Measurements from ENCODE around the gene PXDN.
"Not testable (repeated sequence)": the region's sequence is repeated elsewhere in the genome, so short reads cannot be mapped to it uniquely, and the experiment has no call there.

The PXDN gene

DNA sequence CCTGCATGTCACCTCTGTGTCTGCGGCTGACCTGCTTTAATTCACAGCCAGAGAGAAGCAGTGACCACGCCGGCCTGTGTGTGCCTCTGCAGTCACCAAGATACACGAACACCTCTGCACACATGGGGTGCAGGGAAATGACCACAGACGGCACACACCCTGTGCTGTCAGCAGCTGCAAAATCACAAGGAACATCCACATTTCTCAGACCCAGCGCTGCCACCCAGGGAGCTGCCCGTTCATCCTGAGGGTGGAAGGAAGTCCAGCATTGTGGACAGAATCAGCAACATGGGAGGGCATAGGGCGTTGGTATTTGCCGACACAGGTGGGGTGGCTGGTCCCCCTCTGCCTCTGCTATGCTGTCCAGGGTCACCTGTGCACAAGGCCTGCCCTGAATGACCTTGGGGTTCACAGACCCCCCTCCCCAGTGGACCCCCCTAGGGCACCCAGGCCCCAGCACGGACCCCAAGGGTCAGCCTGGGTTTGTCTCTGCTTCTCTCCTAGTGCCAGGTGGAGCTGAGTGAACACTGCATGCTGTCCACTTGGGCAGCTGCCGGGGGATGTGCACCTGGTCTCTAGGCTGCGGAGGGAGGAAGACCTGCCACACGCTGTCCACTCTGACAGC lies 107.4 kb downstream of the PXDN start:
- DNase-seq (ENCODE audit: low read depth in 1 of 2, low spot score in 1 of 2) = no peak

DNA sequence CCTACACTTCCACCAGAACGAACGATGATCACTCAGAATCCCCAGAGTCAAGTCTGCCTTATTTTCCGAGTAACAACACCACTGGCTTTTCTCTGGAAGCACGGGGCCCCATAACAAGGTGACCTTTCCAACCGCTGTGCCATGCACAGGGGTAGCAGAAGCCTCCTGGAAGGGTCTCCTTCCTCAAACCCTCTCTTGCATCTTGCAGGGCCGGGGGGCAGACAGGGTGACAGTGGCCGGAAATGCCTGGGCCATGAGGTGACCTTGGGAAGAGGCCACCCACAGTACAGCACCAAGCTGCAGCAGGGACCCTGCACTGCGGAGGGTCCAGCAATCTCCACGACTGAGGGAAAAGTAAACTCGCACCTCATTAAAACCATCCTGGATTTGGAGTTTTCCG lies 108.5 kb downstream of the PXDN start:
- DNase-seq (ENCODE audit: low read depth in 1 of 2, low spot score in 1 of 2) = no peak

DNA sequence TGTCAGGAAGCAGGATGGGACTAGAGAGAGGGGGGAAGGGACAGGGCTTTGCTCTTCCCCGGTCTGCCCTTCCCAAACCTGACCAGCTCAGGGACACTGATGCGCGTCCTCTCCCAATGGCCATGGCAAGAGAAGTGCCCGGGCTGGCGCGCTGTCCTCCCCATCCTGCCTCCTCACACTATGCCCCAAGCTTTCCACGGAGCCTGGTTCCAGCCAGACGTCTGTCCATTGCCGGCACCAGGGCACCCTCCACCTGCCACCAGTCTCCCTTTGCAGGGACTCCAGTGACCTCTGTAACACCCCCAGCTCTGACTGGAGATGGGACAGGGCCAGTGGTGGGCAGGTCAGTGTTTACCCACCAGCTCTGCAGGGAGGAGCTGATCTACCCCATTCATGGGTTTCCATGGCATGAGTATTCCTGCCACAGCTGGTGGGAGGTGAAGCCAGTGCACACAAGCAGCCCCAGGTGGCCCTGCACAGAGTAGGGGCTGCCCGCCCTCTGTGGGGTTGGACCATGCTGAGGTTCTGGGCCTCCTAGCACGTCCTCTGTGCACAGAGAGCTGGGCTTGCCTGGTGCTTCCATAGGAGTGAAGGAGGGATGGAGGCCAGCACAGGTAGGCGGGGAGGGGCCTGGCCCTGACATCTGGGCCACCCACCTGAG lies 109.5 kb downstream of the PXDN start:
- DNase-seq (ENCODE audit: low read depth in 1 of 2, low spot score in 1 of 2) = no peak

DNA sequence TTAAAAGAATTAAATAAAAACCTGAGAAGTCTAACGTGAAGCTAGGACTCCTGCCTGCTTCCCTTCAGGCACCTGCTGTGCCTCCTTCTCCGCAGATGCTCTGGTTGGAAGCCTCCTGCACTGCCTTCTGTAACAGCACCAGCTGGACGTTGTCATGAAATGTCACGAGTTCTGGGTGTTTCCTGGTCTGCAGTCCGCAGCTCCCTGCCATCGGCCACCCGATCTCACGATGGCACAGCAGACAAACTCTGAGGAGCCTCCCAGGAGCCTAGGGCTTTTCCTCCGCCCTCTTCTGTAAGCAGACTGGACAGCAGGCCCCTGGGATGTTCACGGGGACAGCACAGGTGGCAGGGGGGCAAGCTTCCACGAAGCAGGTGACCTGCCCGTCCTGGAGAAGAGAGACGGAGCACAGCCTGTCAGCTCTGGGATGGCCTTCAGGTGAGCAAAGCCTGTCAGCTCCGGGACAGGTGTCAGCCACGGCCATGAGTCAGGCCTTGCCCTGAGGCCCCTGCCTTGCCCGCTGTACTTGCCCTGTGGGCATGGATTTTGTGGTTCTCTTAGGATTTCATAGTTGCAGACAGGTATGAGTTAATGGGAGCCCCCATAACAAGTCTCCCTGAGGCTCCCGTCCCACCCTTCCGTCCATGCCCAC lies 110.3 kb downstream of the PXDN start:
- no peak for DNase-seq (ENCODE audit: low read depth in 1 of 2, low spot score in 1 of 2)

DNA sequence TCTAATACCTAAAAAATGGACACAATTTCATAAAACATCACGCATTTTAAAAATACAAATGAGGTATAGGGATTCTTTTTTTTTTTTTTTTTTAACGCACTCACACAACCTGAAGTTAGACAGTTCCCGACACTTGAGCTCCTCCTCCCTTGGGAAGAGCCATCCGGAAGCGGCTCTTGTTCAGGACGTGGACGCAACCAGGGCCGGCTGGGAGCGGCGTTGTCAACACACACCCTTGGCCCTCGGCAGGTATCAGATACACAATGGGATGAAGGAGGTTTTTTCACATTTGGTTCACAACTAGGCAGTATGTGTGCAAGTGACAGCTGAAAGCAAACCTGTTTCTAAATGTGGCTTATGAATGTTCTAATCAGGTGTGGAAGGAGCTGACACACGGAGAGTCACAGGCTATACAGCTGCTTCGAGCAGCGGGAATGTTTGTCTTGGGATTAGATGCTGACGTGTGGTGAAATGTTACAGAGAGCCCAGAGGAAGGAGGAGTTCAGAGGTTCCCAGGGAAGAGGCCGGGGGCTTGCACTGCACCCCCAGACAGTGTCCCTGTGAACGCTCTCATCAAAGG lies 111.1 kb downstream of the PXDN start:
- no peak for DNase-seq (ENCODE audit: low read depth in 1 of 2, low spot score in 1 of 2)

DNA sequence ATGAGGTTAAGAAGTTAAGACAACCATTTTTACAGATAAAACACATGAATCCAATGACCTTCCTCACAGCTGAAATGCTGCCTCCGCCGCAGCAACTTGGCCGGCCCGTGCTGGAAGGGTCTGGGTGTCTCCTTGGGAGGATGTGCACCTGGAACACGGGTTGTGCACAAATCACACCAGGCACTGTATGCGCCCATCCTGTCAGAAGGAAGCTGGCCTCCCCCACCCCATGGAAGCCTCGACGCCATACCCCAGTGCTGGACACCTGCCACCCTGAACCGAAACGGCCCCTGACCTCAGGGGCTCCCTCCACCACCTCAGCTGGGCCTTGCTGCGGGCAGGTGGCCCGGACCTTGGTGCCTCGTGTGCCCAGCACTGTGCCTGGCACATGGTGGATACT lies 111.8 kb downstream of the PXDN start:
- no peak for DNase-seq (ENCODE audit: low read depth in 1 of 2, low spot score in 1 of 2)

DNA sequence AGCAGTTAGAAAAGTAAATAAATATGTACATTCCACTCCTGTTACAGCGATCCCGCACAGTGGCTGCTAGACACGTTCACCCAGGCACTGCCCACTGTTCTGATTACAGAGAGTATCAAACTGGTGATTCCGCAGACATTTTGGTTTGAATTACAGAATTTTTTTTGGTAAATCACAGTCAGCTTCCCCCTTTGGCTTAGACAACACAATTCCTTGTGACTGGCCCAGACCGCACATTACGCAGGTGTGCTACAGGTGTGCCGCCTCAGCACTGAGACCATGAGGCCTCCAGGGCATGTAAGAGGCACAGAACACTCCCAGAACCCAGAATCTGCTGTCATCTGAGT lies 112.3 kb downstream of the PXDN start:
- no peak for DNase-seq (ENCODE audit: low read depth in 1 of 2, low spot score in 1 of 2)

DNA sequence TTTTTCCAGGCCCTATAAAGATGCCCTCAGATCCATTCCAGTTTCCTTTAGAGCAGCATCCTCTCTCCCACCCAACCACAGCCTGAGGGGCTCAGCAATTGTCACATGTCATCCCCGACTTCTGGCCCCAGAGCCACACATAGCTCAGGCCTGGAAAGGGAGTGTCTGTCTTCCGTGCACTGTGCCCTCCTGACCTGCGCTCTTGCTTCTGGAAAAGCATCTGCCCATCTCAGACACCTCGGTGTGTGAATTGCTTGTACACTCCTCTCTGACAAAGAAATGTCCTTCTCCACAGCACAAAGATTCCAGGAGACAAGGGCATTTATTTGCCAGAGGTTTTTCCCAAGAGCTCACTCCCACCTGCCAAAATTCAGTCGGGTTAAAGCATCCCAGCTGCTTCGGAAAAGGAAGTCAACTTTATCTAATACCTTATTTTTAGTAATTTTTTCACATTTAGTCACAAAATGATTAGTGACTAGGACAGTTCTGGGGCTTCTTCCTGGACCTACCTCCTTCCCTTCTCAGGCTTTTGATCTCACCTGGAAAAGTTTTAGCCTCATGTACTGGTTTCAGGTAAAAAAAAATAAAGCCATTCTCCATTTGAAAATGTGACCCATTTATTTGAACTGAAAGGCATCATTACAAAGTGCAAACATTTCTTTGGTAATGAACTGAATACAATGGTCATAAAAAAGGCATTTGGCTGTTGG lies 112.9 kb downstream of the PXDN start:
- DNase-seq (ENCODE audit: low read depth in 1 of 2, low spot score in 1 of 2) = no peak

DNA sequence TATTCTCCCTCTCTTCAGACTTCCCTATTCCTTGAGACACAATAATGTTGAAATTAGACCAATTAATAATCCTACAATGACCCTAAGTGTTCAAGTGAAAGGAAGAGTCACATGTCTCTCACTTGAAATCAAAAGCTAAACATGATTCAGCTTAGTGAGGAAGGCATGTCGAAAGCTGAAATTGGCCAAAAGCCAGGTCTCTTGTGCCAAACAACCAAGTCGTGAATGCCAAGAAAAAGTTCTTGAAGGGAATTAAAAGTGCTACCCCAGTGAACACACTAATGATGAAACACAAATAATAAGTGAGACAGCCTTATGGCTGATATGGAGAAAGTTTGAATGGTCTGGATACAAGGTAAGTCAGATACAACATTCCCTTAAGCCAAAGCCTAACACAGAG lies 115.4 kb downstream of the PXDN start:
- no peak for DNase-seq (ENCODE audit: low read depth in 1 of 2, low spot score in 1 of 2)

DNA sequence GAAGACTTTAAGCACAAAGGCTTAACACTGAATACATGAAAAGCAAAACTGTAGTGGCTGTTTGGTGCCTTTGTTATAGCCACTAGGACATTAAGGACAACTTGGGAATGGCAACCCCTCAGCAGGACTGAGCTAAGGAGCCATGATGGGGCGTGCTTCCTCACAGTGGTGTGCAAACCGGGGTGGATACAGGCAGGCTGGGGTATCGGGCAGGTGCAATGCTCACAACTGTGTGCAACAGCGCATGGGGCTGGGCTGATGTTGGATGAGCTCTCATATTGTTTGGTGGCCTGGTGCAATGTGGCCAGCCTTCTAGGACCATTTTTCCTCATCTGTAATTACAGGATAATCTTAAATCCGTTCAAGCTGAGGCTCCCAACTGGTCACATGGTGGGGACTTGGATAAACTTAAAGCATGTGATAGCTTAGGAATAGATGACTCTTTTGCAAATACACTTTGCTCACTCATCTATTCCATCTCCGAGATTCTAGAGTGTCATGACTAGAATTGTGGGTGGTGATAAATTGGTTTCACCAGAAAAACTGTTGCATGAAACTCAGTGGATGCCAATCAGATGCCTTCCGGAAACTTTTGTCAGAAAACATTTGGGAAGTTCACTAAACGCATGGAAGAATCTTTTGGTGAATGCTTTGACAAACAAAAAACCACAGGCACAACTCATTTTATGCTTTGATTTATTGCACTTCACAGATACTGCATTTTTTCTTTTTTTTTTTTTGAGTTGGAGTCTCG lies 116.5 kb downstream of the PXDN start:
- DNase-seq (ENCODE audit: low read depth in 1 of 2, low spot score in 1 of 2) = no peak

DNA sequence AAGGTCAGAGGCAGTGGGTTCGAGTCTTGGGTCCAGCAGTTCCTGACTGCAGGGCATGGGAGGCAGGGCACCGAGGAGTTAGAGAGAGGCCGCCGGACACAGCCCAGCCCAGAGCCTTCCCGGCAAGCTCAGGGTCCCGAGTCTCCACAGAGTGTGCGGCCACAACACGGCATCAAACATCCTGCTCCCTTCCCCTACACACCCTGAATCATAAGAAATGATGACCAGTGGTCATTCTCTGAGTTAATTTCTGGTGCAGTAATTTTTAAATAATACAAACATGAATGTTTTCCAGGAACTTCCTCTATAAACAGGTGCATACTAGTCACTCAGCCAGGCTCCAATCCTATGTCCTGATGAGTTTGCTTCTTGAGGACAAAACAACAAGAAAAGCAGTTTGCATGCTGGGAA lies 118.0 kb downstream of the PXDN start:
- DNase-seq (ENCODE audit: low read depth in 1 of 2, low spot score in 1 of 2) = no peak

DNA sequence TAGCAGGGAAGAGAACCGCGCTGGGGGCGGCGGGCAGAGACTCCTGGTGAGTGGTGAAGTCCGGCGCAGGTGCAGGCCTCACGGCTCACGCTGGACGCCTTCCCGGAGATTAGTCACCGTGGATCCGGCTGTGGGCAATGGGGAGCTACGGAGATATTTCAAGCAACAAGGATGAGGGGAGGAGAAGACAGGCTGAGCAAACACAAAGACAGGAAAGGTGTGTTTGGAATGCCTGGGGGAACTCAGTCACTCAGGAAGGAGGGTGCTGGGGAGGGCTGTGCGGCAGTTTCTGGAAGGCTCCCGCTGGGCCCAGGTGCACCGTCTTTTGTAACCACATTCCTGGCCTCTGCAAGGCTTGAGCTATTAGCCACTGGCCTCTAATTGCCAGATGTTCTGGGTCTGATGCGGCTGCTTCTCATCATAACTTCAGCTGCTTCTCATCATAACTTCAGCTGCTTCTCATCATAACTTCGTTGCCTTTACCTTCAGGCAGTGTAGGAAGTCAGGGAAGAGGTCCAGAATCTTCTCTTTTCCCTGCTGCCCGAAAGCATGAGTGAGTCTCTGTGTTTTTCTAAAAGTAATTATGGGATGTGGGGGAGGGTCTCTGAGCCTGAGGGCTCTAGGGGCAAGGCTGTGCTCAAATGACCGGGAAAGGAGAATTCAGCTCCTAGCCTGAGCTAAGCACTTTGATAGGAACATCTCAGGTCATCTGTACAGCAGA lies 118.9 kb downstream of the PXDN start:
- DNase-seq (ENCODE audit: low read depth in 1 of 2, low spot score in 1 of 2) = no peak

DNA sequence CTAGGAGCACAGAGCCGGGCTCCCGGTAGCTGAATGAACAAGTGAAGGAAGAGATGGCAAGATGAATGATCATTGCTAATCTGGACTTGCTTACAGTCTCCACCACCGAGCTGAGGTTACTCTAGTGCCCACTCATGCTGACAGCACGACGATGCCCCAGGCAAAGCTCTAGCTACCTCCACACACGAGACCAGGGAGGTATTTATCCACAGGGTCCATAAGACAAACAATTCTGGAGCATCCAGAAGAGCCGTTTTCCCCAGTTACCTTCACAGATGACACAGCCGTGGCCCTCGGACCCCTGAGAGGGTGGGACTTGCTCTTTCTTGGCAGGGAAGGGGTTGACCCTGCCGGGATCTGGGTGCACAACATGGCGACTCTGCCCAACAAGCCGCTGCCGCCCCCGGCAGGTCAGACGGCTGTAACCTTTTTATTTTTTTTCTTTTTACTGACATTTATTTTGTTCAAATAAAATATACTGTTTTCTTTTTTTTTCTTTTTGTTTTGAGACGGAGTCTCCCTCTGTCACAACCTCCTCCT lies 120.3 kb downstream of the PXDN start:
- no peak for DNase-seq (ENCODE audit: low read depth in 1 of 2, low spot score in 1 of 2)

DNA sequence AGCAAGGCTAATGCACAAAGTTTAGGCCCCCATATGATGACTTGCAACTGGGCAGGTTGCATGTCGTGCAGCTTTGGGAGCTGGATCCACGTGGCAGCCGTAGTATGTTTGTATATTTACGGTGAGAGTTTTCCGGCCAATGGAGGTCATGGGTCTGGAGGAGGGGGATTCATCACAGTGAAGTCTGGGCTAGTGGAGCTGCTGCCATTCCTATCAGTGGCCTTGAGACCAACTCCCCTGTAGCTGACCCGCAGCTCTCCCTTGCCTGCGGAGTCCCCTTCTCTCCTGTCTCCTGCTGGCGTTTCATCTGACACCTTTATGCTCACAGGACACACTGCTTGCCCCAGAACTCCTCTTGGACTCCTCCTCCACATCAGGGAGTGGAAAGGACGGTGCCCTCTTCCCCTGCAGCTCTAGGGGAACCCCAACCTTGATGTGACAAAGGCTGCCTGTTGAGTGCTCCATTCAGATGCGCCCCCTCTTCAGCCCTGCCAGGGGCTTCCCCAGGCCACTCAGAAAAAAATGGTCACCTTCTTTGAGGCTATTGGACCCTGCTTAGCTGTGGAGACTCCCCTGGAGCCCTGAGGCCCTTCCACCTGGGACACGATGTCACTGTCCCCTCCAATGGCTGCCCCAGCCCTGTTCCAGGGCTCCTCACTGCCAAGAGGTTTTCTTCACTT lies 121.7 kb downstream of the PXDN start:
- no peak for DNase-seq (ENCODE audit: low read depth in 1 of 2, low spot score in 1 of 2)

DNA sequence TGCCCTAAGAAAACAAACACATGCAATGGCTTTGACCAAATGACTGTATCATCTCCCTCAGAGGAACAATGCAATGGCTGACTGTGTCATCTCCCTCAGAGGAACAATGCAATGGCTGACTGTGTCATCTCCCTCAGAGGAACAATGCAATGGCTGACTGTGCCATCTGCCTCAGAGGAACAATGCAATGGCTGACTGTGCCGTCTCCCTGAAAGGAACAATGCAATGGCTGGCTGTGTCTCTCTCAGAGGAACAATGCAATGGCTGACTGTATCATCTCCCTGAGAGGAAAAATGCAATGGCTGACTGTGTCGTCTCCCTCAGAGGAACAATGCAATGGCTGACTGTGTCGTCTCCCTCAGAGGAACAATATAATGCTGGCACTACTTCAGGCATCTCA lies 122.3 kb downstream of the PXDN start:
- not testable (repeated sequence) for DNase-seq (ENCODE audit: low read depth in 1 of 2, low spot score in 1 of 2)

DNA sequence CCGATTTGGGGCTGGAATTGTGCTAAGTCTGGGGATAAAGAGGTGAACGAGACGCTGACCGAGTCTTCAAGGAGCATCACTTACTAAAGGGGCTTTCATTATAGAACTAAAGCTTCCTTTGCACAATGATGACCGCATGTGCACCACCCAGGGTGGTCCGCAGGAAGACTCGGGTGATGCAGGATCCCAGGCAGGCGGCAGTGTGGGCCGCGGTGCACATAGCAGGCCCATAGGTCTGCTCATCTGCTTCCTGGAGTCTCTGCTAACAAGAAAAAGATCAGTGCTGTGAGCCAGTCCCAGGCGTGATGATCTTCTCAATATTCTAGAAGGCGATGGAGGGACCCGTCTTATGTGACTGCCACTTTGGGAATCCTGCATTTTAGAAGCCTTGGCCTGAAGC lies 122.8 kb downstream of the PXDN start:
- no peak for DNase-seq (ENCODE audit: low read depth in 1 of 2, low spot score in 1 of 2)

DNA sequence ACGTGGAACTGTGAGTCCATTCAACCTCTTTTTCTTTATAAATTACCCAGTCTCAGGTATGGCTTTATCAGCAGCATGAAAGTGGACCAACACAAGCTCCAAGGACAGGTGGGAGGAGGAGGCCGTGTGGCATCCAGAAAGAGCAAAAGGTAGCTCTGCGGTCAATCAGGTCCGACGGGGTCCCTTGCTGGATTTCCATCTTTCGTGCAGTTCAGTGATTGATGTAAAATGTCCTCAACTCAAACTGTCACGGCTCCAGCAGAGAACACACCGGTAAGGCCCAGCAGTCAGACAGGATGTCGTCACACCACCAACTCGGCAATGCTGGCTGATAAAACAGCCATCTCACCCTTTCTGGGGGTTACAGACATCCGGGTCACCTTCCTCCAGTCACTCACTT lies 123.3 kb downstream of the PXDN start:
- DNase-seq (ENCODE audit: low read depth in 1 of 2, low spot score in 1 of 2) = no peak

DNA sequence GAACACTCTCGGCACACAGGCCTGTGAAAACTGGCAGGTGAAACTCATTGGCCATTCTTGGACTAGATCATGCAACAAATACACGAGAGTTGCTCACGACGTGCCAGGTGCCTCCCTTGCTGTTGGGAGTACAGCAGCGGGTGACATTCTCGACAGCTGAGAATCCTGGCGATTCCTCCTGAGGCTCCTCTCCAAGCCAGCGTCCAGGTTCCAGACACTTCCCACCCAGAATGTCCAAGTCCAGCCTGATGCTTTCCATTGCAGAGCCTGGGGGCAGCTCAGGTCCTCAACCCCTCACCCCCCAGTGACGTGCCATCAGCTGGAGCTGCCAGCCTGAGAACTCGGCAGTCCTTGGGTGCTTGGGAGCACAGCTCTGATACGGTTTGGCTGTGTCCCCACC lies 124.2 kb downstream of the PXDN start:
- DNase-seq (ENCODE audit: low read depth in 1 of 2, low spot score in 1 of 2) = no peak

DNA sequence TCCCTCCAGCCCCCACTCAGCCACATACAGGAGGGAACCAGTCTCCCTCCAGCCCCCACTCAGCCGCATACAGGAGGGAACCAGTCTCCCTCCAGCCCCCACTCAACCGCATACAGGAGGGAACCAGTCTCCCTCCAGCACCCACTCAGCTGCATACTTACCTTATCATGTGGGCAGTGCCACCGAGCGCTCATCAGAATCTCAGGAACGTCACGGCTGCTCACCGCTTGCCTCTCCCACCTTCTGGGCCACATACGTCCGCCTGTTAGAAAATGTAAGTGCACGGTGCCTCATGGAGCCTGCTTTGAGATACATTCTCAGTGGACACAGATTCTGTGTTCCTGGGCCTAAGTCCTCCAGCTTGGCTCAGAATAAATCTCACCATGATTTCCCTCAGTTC lies 124.8 kb downstream of the PXDN start:
- no peak for DNase-seq (ENCODE audit: low read depth in 1 of 2, low spot score in 1 of 2)

DNA sequence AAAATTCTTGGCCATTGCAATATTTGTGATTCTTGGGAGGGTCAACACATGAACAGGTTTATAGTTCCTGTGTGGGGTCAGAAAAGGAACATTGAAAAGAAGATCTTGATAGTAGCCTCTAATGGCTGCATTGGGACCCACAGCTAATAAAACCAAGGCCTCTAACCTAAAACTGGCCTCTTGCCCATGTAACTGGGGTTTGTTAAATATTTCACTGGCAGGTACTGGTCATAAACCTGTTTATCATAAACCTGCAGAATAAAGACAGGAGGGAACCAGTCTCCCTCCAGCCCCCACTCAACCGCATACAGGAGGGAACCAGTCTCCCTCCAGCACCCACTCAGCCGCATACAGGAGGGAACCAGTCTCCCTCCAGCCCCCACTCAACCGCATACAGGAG lies 125.3 kb downstream of the PXDN start:
- DNase-seq (ENCODE audit: low read depth in 1 of 2, low spot score in 1 of 2) = no peak

Data from activated T-helper 1 cell treated with anti-CD3 and anti-CD28 coated beads, Interleukin-2, amount 50 U/mL, for 16 hours (primary cell).